Neuron (in vitro differentiated cells): Measurements from ENCODE around the gene SMC1A.

Source experiments
- H2AFZ ChIP-seq: one replicate; pipeline ENCODE4 v1.6.1; 2013; ENCODE audit warnings: low read depth, mild to moderate bottlenecking, inconsistent platforms, low read length, moderate library complexity
- H3K27me3 ChIP-seq: one replicate; pipeline ENCODE4 v1.6.1; 2013; ENCODE audit warnings: low read length; ENCODE audit not compliant: insufficient read depth
- H3K36me3 ChIP-seq: one replicate; pipeline ENCODE4 v1.6.1; 2013; ENCODE audit warnings: low read length; ENCODE audit not compliant: insufficient read depth
- H3K4me1 ChIP-seq: one replicate; pipeline ENCODE4 v1.6.1; 2013; ENCODE audit warnings: low read length; ENCODE audit not compliant: insufficient read depth
- H3K4me3 ChIP-seq: 2 replicates; pipeline ENCODE4 v1.5.1; 2013; ENCODE audit warnings: mild to moderate bottlenecking, low read length, moderate library complexity
- H3K9me3 ChIP-seq: one replicate; pipeline ENCODE4 v1.6.1; 2013; ENCODE audit warnings: low read length

SMC1A gene

DNA sequence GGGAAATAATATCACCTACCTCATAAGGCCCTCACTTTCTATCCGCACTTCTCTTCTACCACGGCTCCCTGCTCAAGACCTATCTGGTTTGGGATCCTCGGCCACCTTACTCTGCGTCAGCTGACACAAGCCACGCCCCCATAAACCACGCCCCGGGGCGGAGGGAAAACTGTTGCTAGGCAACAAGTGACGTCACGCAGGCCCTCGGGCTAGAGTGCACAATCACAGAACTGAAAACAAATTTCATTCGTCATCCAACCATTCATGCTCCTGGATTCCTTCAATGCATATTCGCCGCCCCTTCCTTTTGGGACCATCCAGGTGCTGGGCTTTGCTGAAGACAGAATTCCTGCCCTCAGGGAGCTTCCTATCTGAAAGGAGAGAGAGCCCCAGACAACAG is 66.3 kb downstream of the SMC1A start:
- H3K36me3 ChIP-seq, result no peaks in the 10 kb centered on the region
- H3K9me3 ChIP-seq, result no peaks in the 10 kb centered on the region
- H3K27me3 ChIP-seq, result no peaks in the 10 kb centered on the region
- H3K4me1 ChIP-seq, result no peaks in the 10 kb centered on the region
- H2AFZ ChIP-seq, result no peak overlapping the region
- H3K4me3 ChIP-seq, result no peak overlapping the region

DNA sequence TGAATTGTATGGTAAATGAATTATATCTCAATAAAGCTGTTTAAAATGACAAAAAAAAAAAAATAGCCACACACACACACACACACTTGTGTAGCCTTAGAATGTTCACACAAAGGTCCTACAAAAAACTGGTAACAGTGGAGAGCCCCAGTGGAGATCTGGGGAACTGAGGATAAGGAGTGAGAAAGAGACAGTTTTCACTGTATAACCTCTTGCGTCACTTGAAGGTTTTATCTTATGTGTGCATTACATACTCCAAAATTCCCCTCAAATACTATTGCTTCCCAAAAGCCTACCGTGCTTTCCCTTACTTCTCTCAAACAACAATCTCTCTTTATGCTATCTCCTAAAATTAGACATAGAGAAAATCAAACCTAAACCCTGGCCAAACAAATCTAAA is 67.8 kb downstream of the SMC1A start:
- Histone ChIP-seq H3K9me3 (no peaks in the 10 kb centered on the region), H2AFZ (no peak overlapping the region), H3K4me1 (no peaks in the 10 kb centered on the region), H3K36me3 (no peaks in the 10 kb centered on the region), H3K4me3 (no peak overlapping the region), H3K27me3 (no peaks in the 10 kb centered on the region)

DNA sequence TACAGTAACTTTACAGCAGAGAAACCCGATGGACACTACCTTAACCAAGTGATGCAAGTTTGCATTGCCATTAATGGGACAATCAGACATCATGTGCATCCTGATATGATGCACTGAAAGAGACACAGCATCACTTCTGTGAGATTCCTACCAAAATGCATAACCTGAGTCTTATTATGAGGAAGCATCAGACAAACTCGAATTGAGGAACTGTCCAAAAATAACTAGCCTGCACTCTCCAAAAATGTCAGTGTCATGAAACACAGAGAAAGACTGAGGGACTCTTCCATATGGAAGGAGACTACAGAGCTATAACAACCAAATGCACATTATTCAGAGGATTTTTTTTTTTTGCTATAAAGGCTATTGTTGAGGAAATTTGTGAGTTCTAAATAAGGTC is 74.5 kb downstream of the SMC1A start:
- H3K4me3 ChIP-seq, result no peak overlapping the region
- no peaks in the 10 kb centered on the region for H3K27me3 ChIP-seq
- no peaks in the 10 kb centered on the region for H3K36me3 ChIP-seq
- no peak overlapping the region for H2AFZ ChIP-seq
- H3K4me1 ChIP-seq, result no peaks in the 10 kb centered on the region
- H3K9me3 ChIP-seq, result no peaks in the 10 kb centered on the region

- Histone ChIP-seq H2AFZ (no peak overlapping the region), H3K4me3 (no peak overlapping the region), H3K9me3 (no peaks in the 10 kb centered on the region), H3K27me3 (no peaks in the 10 kb centered on the region), H3K4me1 (no peaks in the 10 kb centered on the region), H3K36me3 (no peaks in the 10 kb centered on the region)
Observed at GRCh38 chrX:53340852-53341645, 81.4 kb downstream of the SMC1A start.

GRCh38 chrX:53337101-53337500 is 85.4 kb downstream of the SMC1A start:
- Histone ChIP-seq H3K4me1 (no peaks in the 10 kb centered on the region), H2AFZ (no peak overlapping the region), H3K36me3 (no peaks in the 10 kb centered on the region), H3K9me3 (no peaks in the 10 kb centered on the region), H3K4me3 (no peak overlapping the region), H3K27me3 (peaks cover 7% of the 10 kb centered on the region)

- H3K27me3 ChIP-seq, result peaks cover 13% of the 10 kb centered on the region
- no peak overlapping the region for H3K4me3 ChIP-seq
- H3K36me3 ChIP-seq, result no peaks in the 10 kb centered on the region
- no peaks in the 10 kb centered on the region for H3K9me3 ChIP-seq
- no peaks in the 10 kb centered on the region for H3K4me1 ChIP-seq
- no peak overlapping the region for H2AFZ ChIP-seq
Observed at GRCh38 chrX:53333853-53334252, 88.6 kb downstream of the SMC1A start.

- Histone ChIP-seq H3K27me3 (peaks cover 16% of the 10 kb centered on the region), H2AFZ (no peak overlapping the region), H3K9me3 (no peaks in the 10 kb centered on the region), H3K4me3 (no peak overlapping the region), H3K4me1 (no peaks in the 10 kb centered on the region), H3K36me3 (no peaks in the 10 kb centered on the region)
Observed at GRCh38 chrX:53332204-53332603, 90.2 kb downstream of the SMC1A start.

- H3K4me3 ChIP-seq, result no peak overlapping the region
- peaks cover 22% of the 10 kb centered on the region for H3K27me3 ChIP-seq
- no peaks in the 10 kb centered on the region for H3K4me1 ChIP-seq
- H2AFZ ChIP-seq, result no peak overlapping the region
- H3K36me3 ChIP-seq, result no peaks in the 10 kb centered on the region
- no peaks in the 10 kb centered on the region for H3K9me3 ChIP-seq
Observed at GRCh38 chrX:53330331-53330730, 92.1 kb downstream of the SMC1A start.

GRCh38 chrX:53324803-53325202 is 97.7 kb downstream of the SMC1A start:
- Histone ChIP-seq H3K4me3 (no peak overlapping the region), H3K4me1 (peaks cover 7% of the 10 kb centered on the region), H3K36me3 (no peaks in the 10 kb centered on the region), H2AFZ (no peak overlapping the region), H3K9me3 (no peaks in the 10 kb centered on the region), H3K27me3 (peaks cover 40% of the 10 kb centered on the region)
